ENCODE data around the gene DAB2. TPM values are rescaled to one million over a fixed set of nuclear protein-coding genes. Genes with fewer than 3 reads are reported as not detected.

Gene DAB2
- polyA plus RNA-seq, 1 donor from 2014 or later, result 0.63 TPM

- Histone ChIP-seq H3K79me2 (replicated peaks; ENCODE audit: insufficient read depth, low read length) (no peaks in the 10 kb centered on the region), H3K27me3 (ENCODE audit: insufficient read depth, low read depth, low read length) (no peaks in the 10 kb centered on the region), H3K27ac (ENCODE audit: low read length) (no peak overlapping the region), H3F3A (ENCODE audit: insufficient read depth, low read length, poor library complexity, severe bottlenecking) (no peaks in the 10 kb centered on the region), H3K9ac (ENCODE audit: low read length) (no peak overlapping the region), H2AFZ (ENCODE audit: low read depth, low read length) (no peak overlapping the region), H3K4me3 (ENCODE audit: low read length) (no peak overlapping the region), H3K36me3 (ENCODE audit: insufficient read depth, low read length) (no peaks in the 10 kb centered on the region), H3K9me3 (ENCODE audit: low read length) (no peaks in the 10 kb centered on the region), H4K20me1 (ENCODE audit: insufficient read depth) (no peaks in the 10 kb centered on the region), H3K4me2 (ENCODE audit: low read length) (no peak overlapping the region), H3K9me2 (ENCODE audit: insufficient read depth, low read length) (no peaks in the 10 kb centered on the region)
- TF ChIP-seq CTCF (IDR thresholded peaks at IDR 0.05; ENCODE audit: poor library complexity, severe bottlenecking), result no peak
- TF ChIP-seq REST (IDR thresholded peaks at IDR 0.05; ENCODE audit: borderline replicate concordance), result no peak
- no peak for TF ChIP-seq POLR2AphosphoS5 (IDR thresholded peaks at IDR 0.05)
- no peak for TF ChIP-seq EP300 (conservative IDR thresholded peaks at IDR 0.05; ENCODE audit: poor library complexity, severe bottlenecking)
- TF ChIP-seq EZH2 (IDR thresholded peaks at IDR 0.05; ENCODE audit: borderline replicate concordance, insufficient read depth, low read length, poor library complexity, severe bottlenecking), result no peak
- no peak for TF ChIP-seq TAF1 (IDR thresholded peaks at IDR 0.05; ENCODE audit: low read depth)
- no peak for TF ChIP-seq MXI1 (conservative IDR thresholded peaks at IDR 0.05; ENCODE audit: poor library complexity, severe bottlenecking)
- no peak for TF ChIP-seq RAD21 (conservative IDR thresholded peaks at IDR 0.05)
- no peak for TF ChIP-seq SMC3 (conservative IDR thresholded peaks at IDR 0.05; ENCODE audit: poor library complexity)
These were observed 91.7 kb downstream of the DAB2 start for GRCh38 chr5:39333104-39333503.

- TF ChIP-seq RAD21 (conservative IDR thresholded peaks at IDR 0.05), result no peak
- no peak for TF ChIP-seq MXI1 (conservative IDR thresholded peaks at IDR 0.05; ENCODE audit: poor library complexity, severe bottlenecking)
- no peak for TF ChIP-seq REST (IDR thresholded peaks at IDR 0.05; ENCODE audit: borderline replicate concordance)
- no peak for TF ChIP-seq SMC3 (conservative IDR thresholded peaks at IDR 0.05; ENCODE audit: poor library complexity)
- TF ChIP-seq CTCF (IDR thresholded peaks at IDR 0.05; ENCODE audit: poor library complexity, severe bottlenecking), result no peak
- no peak for TF ChIP-seq EZH2 (IDR thresholded peaks at IDR 0.05; ENCODE audit: borderline replicate concordance, insufficient read depth, low read length, poor library complexity, severe bottlenecking)
- TF ChIP-seq POLR2AphosphoS5 (IDR thresholded peaks at IDR 0.05), result no peak
- TF ChIP-seq TAF1 (IDR thresholded peaks at IDR 0.05; ENCODE audit: low read depth), result no peak
- no peak for TF ChIP-seq EP300 (conservative IDR thresholded peaks at IDR 0.05; ENCODE audit: poor library complexity, severe bottlenecking)
- H3K4me2 ChIP-seq (ENCODE audit: low read length), result no peak overlapping the region
- H3K9me2 ChIP-seq (ENCODE audit: insufficient read depth, low read length), result no peaks in the 10 kb centered on the region
- no peaks in the 10 kb centered on the region for H3K36me3 ChIP-seq (ENCODE audit: insufficient read depth, low read length)
- H2AFZ ChIP-seq (ENCODE audit: low read depth, low read length), result no peak overlapping the region
- H3K79me2 ChIP-seq (replicated peaks; ENCODE audit: insufficient read depth, low read length), result no peaks in the 10 kb centered on the region
- H3K4me3 ChIP-seq (ENCODE audit: low read length), result no peak overlapping the region
- no peaks in the 10 kb centered on the region for H4K20me1 ChIP-seq (ENCODE audit: insufficient read depth)
- H3K27me3 ChIP-seq (ENCODE audit: insufficient read depth, low read depth, low read length), result no peaks in the 10 kb centered on the region
- H3F3A ChIP-seq (ENCODE audit: insufficient read depth, low read length, poor library complexity, severe bottlenecking), result no peaks in the 10 kb centered on the region
- H3K9me3 ChIP-seq (ENCODE audit: low read length), result no peaks in the 10 kb centered on the region
- no peak overlapping the region for H3K27ac ChIP-seq (ENCODE audit: low read length)
- no peak overlapping the region for H3K9ac ChIP-seq (ENCODE audit: low read length)
These were observed 92.9 kb downstream of the DAB2 start for GRCh38 chr5:39331861-39332381.
